K562 (cell line): Measurements from ENCODE around the gene RGS17.

ENCODE experiments used
- CHCHD3 ChIP-seq: fragments of 250-450 bp; sonication (Bioruptor Pico); IDR thresholded peaks from 2 replicates; pipeline ENCODE4 v2.1.2; 2022; ENCODE audit warnings: mild to moderate bottlenecking
- JUNB ChIP-seq: fragments of 450-650 bp; formaldehyde crosslinking; conservative IDR thresholded peaks from 2 replicates; pipeline ENCODE4 v1.4.0; 2020; ENCODE audit warnings: mild to moderate bottlenecking
- TEAD2 ChIP-seq: fragments of 450-650 bp; IDR thresholded peaks from 2 replicates; pipeline ENCODE4 v1.6.1; 2016; ENCODE audit warnings: missing genetic modification characterization, control low read depth, missing compliant biosample characterization

GRCh38 chr6:153162172-153162571 lies 31.1 kb upstream of the RGS17 start:
- TF ChIP-seq CHCHD3 (CRISPR knock-in tag) (no peak), JUNB (CRISPR knock-in tag) (no peak), TEAD2 (no peak)
